Hepatocyte (in vitro differentiated cells): ENCODE data around the gene PAOX.

ENCODE experiments used
- CTCF ChIP-seq: fragments of 200-600 bp; sonication (generic); IDR thresholded peaks from 2 replicates; pipeline ENCODE4 v1.5.1; 2016; ENCODE audit warnings: antibody characterized with exemption, mild to moderate bottlenecking; ENCODE audit not compliant: poor library complexity
- EZH2 ChIP-seq: fragments of 200-600 bp; sonication (generic); IDR thresholded peaks from 2 replicates; pipeline ENCODE4 v1.6.1; 2016; ENCODE audit warnings: antibody characterized with exemption, mild to moderate bottlenecking, borderline replicate concordance
- EZH2phosphoT487 ChIP-seq: fragments of 200-600 bp; sonication (generic); IDR thresholded peaks from one replicate; pipeline ENCODE4 v1.6.1; 2018; ENCODE audit warnings: antibody characterized with exemption, mild to moderate bottlenecking, low read depth, moderate library complexity; ENCODE audit not compliant: unreplicated experiment, severe bottlenecking

GRCh38 chr10:133334503-133335245 lies 44.4 kb upstream of the PAOX start:
- no peak for TF ChIP-seq EZH2phosphoT487
- TF ChIP-seq CTCF = no peak
- no peak for TF ChIP-seq EZH2
